ENCODE results near the gene FOXE1. TPM values are rescaled to one million over a fixed set of nuclear protein-coding genes. Genes with fewer than 3 reads are reported as not detected.

The FOXE1 gene
- total RNA-seq (2021; ENCODE audit: unreplicated experiment) (not detected), Bru-seq, nascent RNA (not detected), BruChase-seq, experiment 1, labeled RNA remaining after a 6-hour chase (not detected), BruChase-seq, experiment 2, labeled RNA remaining after a 2-hour chase (not detected)
- polyA plus RNA-seq (2012): not detected in 2 replicates
- long read RNA-seq: 0 reads

GRCh38 chr9:97853056-97853843, at the start of gene FOXE1:
Gene FOXE1 (plus strand): TSS chr9:97853226. CDS start chr9:97853915, 689 bp downstream.
- H2AFZ ChIP-seq (ENCODE audit: low read depth, low read length, poor library complexity, severe bottlenecking): no peak within 1 kb of the TSS
- H3K4me2 ChIP-seq (ENCODE audit: low read length): no peak within 1 kb of the TSS
- ChIA-PET RAD21 (ENCODE audit: low non-redundant PET in 1 of 2, low total read pairs in 2 of 2, uncharacterized antibody in 2 of 2, unreplicated experiment in 2 of 2) (no interaction called here), CTCF (no interaction called here), POLR2A (no interaction called here)
- no TSS peak for BruUV-seq (replicated peaks)
- no peak within 1 kb of the TSS for H3K27ac ChIP-seq (ENCODE audit: low read depth, low read length)
- H3K9ac ChIP-seq (ENCODE audit: low read length): no peak within 1 kb of the TSS
- no peaks in the 10 kb centered on the region for H4K20me1 ChIP-seq (ENCODE audit: insufficient read depth)
- no peaks in the 10 kb centered on the region for H3K9me3 ChIP-seq (ENCODE audit: control insufficient read depth in 1 of 2, insufficient read depth in 1 of 2, low read depth in 1 of 2, low read length in 2 of 2)
- H3K79me2 ChIP-seq (ENCODE audit: insufficient read depth, low read length): no peaks in the 10 kb centered on the region
- H3K4me1 ChIP-seq (ENCODE audit: control insufficient read depth in 1 of 2, insufficient read depth in 2 of 2, low read length in 2 of 2): no peaks in the 10 kb centered on the region
- ATAC-seq (no peak), DNase-seq (ENCODE audit: low read depth, low spot score) (no peak)
- no peaks in the 10 kb centered on the region for H3K27me3 ChIP-seq (ENCODE audit: insufficient read depth, low read length)
- H3K36me3 ChIP-seq (ENCODE audit: control insufficient read depth in 1 of 2, insufficient read depth in 2 of 2, low read length in 2 of 2): no peaks in the 10 kb centered on the region
- intact Hi-C loops (cut with micrococcal nuclease): no loop called here
- no peaks in the 10 kb centered on the region for H3K9me2 ChIP-seq (ENCODE audit: insufficient read depth)
- no peak for TF ChIP-seq ZFX (IDR thresholded peaks at IDR 0.05)
- no peak for TF ChIP-seq POLR2A (IDR thresholded peaks at IDR 0.05; ENCODE audit: borderline replicate concordance, extremely low read depth, insufficient read depth, insufficient read length)
- no peak for TF ChIP-seq SRF (IDR thresholded peaks at IDR 0.05; ENCODE audit: low read depth)
- H3K4me3 ChIP-seq (replicated peaks in 1 of 2; ENCODE audit: low read depth in 1 of 2, low read length in 2 of 2): no peak within 1 kb of the TSS

GRCh38 chr9:97804059-97804365, 49.0 kb upstream of the FOXE1 start:
- H3K4me2 ChIP-seq (ENCODE audit: low read length): peak overlapping the region; percentile 69

More at GRCh38 chr9:97804059-97804365, 49.0 kb upstream of the FOXE1 start:
- peaks cover 19 to 33% of the 10 kb centered on the region in 2 experiments for H3K4me1 ChIP-seq (ENCODE audit: control insufficient read depth in 1 of 2, insufficient read depth in 2 of 2, low read length in 2 of 2)
- H3K4me3 ChIP-seq (replicated peaks in 1 of 2; ENCODE audit: low read depth in 1 of 2, low read length in 2 of 2): peak overlapping the region; percentile 43 to 56
- TSS peak; percentile 84 for BruUV-seq (replicated peaks)
- no peaks in the 10 kb centered on the region for H3K36me3 ChIP-seq (ENCODE audit: control insufficient read depth in 1 of 2, insufficient read depth in 2 of 2, low read length in 2 of 2)
- ATAC-seq: no peak
- CTCF ChIA-PET: interaction anchor here (0.7 kb wide), 1 partner anchor 86 kb away, joined by 3 read pairs; no protein-coding TSS in a partner anchor
- H3K9me3 ChIP-seq (ENCODE audit: control insufficient read depth in 1 of 2, insufficient read depth in 1 of 2, low read depth in 1 of 2, low read length in 2 of 2): no peaks in the 10 kb centered on the region
- intact Hi-C loops (cut with micrococcal nuclease): no loop called here
- no peak overlapping the region for H2AFZ ChIP-seq (ENCODE audit: low read depth, low read length, poor library complexity, severe bottlenecking)
- POLR2A ChIA-PET: no interaction called here
- DNase-seq (ENCODE audit: low read depth, low spot score): no peak
- H3K27me3 ChIP-seq (ENCODE audit: insufficient read depth, low read length): no peaks in the 10 kb centered on the region
- no peaks in the 10 kb centered on the region for H3K79me2 ChIP-seq (ENCODE audit: insufficient read depth, low read length)
- RAD21 ChIA-PET (ENCODE audit: low non-redundant PET in 1 of 2, low total read pairs in 2 of 2, uncharacterized antibody in 2 of 2, unreplicated experiment in 2 of 2): no interaction called here
- peak overlapping the region; percentile 62; the same call in 1 of the 2 replicates for H3K27ac ChIP-seq (ENCODE audit: low read depth, low read length)
- H4K20me1 ChIP-seq (ENCODE audit: insufficient read depth): no peaks in the 10 kb centered on the region
- no peaks in the 10 kb centered on the region for H3K9me2 ChIP-seq (ENCODE audit: insufficient read depth)
- TF ChIP-seq CTCF (IDR thresholded peaks at IDR 0.05 in 2 of 3, conservative IDR thresholded peaks at IDR 0.05 in 1 of 3; ENCODE audit: borderline replicate concordance in 1 of 3, insufficient read depth in 1 of 3, low read depth in 2 of 3, low read length in 2 of 3) (no peak), POLR2AphosphoS5 (IDR thresholded peaks at IDR 0.05; ENCODE audit: low read depth, low read length) (no peak), SP1 (IDR thresholded peaks at IDR 0.05; ENCODE audit: low read depth) (no peak), CEBPB (IDR thresholded peaks at IDR 0.05; ENCODE audit: low read depth) (no peak)
- peak overlapping the region; percentile 65 for H3K9ac ChIP-seq (ENCODE audit: low read length)

All from HCT116 (cell line).